ENCODE measurements around the gene ZSCAN26.
A peak's percentile ranks its signal among the peaks of the same experiment; 100 is the strongest.

Gene ZSCAN26

DNA sequence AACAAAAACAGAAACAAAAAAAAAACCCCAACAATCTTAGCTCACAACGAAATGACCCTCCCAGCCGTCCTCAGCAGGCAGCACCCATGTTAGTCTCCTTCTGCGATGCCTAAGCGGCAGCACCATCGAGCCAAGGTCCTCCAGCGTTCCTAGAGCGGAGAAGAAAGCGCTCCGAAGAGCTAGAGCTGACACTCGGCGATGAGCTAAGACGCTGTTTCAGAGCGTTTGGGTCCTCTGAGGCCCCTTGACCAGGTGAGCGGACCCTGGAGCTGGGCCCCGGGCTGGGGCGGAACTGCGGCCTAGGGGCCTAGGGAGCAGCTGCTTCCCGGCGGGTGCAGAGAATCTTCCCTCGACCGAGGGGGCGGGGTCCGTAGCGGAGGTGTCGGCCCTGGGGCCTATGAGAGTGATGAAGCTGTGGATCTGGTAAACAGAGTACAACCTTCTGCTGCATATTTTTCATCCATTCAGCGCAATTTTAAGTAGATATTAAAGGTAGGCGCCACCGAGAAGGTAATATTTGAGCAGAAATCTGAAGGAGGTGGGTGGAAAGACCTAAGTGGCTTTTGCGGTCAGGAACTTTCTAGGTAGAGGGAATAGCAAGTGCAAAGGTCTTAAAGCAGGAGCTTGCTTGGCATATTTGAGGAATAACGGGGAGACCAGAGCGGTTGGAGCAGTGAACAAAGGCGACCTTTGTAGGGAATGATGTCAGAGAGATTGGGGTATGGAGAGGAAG, at the start of gene ZSCAN26:
ZSCAN26 (plus strand) TSS at position 182 of the 733 bp plus-strand sequence. CDS start 4,777 bp downstream, outside the sequence.
- FAIRE-seq (no peak), DNase-seq (ENCODE audit: insufficient read length, low spot score) (peak; percentile 48)
- TF ChIP-seq, protein P1, sequence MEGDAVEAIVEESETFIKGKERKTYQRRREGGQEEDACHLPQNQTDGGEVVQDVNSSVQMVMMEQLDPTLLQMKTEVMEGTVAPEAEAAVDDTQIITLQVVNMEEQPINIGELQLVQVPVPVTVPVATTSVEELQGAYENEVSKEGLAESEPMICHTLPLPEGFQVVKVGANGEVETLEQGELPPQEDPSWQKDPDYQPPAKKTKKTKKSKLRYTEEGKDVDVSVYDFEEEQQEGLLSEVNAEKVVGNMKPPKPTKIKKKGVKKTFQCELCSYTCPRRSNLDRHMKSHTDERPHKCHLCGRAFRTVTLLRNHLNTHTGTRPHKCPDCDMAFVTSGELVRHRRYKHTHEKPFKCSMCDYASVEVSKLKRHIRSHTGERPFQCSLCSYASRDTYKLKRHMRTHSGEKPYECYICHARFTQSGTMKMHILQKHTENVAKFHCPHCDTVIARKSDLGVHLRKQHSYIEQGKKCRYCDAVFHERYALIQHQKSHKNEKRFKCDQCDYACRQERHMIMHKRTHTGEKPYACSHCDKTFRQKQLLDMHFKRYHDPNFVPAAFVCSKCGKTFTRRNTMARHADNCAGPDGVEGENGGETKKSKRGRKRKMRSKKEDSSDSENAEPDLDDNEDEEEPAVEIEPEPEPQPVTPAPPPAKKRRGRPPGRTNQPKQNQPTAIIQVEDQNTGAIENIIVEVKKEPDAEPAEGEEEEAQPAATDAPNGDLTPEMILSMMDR (IDR thresholded peaks at IDR 0.05; ENCODE audit: insufficient read depth, missing control alignments): no peak

DNA sequence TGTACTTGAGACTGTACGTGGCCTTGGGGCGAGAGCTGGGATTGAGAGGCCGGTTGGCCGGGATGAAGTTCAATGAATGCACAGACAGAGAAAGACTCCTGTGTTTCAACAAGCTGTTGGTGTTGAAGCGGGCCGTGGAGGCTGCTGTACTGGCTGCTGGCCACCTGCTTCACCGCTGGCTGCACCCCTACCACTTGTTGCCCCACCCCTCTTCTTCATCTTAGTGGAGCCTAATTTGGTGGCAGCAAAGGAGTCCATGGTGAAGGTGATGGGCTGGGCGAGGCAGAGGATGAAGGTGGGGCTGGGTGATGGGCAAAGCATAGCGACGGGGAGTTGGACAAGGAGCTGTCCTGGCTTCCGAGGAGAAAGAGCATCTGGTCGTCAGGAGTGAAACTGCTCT, 49.1 kb upstream of the ZSCAN26 start:
- no peak for DNase-seq (ENCODE audit: insufficient read length, low spot score)
- TF ChIP-seq, protein P1 (IDR thresholded peaks at IDR 0.05; ENCODE audit: insufficient read depth, missing control alignments): no peak
- no peak for FAIRE-seq

DNA sequence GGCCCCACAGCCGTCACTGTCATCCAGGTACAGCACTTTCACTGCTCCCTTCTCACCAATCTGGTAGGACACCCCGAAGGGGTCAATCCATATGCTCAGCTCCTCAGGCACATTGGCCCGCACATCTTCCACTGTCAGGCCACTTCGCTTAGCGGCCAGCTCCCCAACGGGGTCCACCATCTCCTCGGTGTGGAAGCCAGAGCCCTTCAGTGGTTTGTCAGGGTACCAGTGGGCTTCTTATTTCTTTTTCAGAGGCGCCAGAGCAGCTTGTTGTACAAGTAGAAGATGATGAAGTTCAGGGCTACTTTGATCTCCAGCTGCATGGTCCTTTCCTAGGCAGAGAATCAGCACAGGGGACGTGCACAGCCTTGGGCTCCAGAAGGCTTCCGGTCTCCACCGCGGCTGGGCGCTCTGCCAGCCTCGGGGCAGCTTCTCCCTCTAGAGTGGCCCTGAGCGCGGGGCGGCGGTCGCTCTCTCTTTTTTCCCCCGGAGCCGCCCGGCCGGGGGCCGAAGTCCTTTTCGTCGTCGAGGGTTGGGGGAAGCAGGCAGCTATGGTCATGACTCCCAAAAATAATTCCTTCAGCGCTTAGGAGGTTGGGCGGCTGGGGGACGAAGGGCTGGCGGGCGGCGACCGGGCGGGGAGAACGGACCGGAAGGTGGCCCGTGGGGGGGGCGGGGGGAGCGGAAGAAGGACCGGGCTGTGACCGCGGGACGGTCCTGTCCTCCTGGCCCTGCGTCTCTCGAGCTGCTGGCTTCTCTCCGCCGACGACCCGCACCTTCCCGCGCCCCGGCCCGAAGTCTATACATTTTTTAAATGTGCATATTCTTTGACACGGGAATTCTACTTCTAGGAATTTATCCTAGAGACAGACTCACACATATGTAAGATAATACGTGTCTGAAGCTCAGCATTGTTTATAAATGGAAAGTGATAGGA, 48.4 kb upstream of the ZSCAN26 start:
- FAIRE-seq: no peak
- DNase-seq (ENCODE audit: insufficient read length, low spot score): peak; percentile 47
- TF ChIP-seq, protein P1 (IDR thresholded peaks at IDR 0.05; ENCODE audit: insufficient read depth, missing control alignments): no peak

DNA sequence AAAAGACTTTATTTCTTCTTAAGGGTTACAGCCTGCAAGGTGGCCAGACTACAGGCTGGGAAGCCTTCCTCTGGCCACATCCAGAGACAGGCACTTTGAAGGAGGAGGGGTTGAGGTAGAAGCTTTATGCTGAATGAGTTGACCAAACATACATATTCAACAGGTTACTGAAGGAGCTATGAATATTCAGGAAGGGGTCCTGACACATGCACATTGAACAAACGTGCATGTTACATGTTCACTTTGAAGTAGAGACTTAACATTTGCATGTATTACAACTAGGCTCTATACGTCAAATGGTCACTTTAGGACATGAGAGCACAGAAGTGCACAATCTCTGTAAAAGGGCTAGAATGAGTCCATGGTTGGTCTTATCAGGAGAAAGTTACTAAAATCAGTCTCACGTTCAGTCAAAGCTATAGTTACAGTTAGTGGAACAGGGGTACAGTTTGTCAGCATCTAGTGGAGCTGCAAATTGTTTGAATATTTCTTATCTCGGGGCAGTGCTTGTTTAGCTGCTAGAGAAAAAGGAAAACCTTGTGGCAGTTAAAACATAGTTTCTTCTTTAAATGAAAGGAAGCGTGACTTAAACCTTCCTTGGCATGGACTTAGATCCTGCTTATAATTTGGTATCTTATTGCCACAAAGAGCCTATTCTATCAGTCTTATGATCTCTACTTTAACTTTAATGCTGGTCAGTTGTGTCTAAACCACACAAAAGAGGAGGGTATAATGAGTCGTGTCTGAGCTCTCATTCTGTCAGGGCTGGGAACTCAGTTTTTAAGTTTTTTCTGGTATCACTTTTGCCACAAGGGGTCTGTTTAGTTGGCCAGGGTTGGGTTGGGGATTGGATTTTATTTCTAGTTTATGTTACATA, 46.4 kb upstream of the ZSCAN26 start:
- TF ChIP-seq, protein P1 (IDR thresholded peaks at IDR 0.05; ENCODE audit: insufficient read depth, missing control alignments): no peak
- DNase-seq (ENCODE audit: insufficient read length, low spot score): no peak
- no peak for FAIRE-seq

DNA sequence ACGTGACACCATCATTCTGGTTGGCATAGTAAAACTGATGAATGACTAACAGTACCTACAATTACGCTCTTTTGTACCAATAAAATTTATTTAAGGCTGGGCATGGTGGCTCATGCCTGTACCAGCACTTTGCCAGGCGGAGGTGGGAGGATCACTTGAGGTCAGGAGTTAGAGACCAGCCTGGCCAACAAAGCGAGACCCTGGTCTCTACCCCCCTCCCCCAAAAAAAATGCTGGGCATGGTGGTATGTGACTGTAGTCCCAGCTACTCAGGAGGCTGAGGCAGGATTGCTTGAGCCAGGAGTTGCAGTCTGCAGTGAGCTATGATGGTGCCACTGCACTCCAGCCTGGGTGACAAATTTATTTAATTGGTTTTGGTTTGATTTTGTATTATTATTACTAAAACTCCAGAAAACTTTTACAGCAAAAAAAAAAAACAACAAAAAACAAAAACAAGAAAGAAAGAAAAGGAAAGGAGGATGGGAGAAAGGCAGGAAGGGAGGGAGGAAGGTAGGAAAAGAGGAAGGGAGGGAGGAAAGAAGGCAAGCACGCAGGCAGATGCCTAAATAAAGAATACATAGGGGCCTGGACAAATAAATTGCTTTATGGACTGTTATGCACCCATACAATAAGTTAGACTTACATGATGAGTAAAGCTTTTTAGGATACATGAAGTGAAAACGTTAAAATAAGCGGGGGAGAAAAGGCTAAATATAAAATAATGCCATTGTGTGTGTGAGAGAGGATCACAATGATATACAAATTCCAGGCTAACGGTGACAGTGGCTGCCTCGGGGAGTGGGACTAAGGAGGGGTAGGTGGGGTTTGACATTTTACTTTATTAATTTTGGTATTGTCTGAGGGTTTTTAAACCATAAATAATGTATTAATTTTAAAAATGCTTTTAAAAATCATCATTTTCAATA, 42.5 kb upstream of the ZSCAN26 start:
- TF ChIP-seq, protein P1 (IDR thresholded peaks at IDR 0.05; ENCODE audit: insufficient read depth, missing control alignments): no peak
- DNase-seq (ENCODE audit: insufficient read length, low spot score) (no peak), FAIRE-seq (no peak)

All from D721Med (cell line).